Thymus (tissue), 11 donors: ENCODE measurements around the gene TSPAN8. TPM values are rescaled to one million over a fixed set of nuclear protein-coding genes. Genes with fewer than 3 reads are reported as not detected.

Experiments used
- DNase-seq, 9 donors: peaks; one replicate each; pipeline ENCODE4 v3.0.0-alpha.2; 2013; ENCODE audit warnings: low spot score in 9 of 9, low read depth in 6 of 9, missing footprints in 1 of 9
- H3K27ac ChIP-seq, 2 donors: one replicate each; pipeline ENCODE4 v1.5.1; 2013; ENCODE audit warnings: control low read depth in 1 of 2, low read depth in 1 of 2, low read length in 1 of 2, mild to moderate bottlenecking in 1 of 2, moderate library complexity in 1 of 2
- H3K27me3 ChIP-seq, 2 donors: one replicate each; pipeline ENCODE4 v1.5.1; 2013; ENCODE audit warnings: low read length in 1 of 2; ENCODE audit not compliant: control insufficient read depth in 2 of 2, insufficient read depth in 1 of 2
- H3K36me3 ChIP-seq, 2 donors: one replicate each; pipeline ENCODE4 v1.5.1; 2013; ENCODE audit warnings: low read length in 1 of 2, mild to moderate bottlenecking in 1 of 2, moderate library complexity in 1 of 2; ENCODE audit not compliant: control insufficient read depth in 2 of 2, insufficient read depth in 2 of 2
- H3K4me1 ChIP-seq, 2 donors: one replicate each; pipeline ENCODE4 v1.5.1; 2013; ENCODE audit warnings: low read length in 2 of 2; ENCODE audit not compliant: control insufficient read depth in 2 of 2, insufficient read depth in 2 of 2
- H3K4me3 ChIP-seq, 2 donors: one replicate each; pipeline ENCODE4 v1.5.1; 2013; ENCODE audit warnings: low read length in 2 of 2, control low read depth in 1 of 2, mild to moderate bottlenecking in 1 of 2
- H3K9me3 ChIP-seq, 2 donors: one replicate each; pipeline ENCODE4 v1.5.1; 2013; ENCODE audit warnings: low read length in 1 of 2, mild to moderate bottlenecking in 1 of 2; ENCODE audit not compliant: control insufficient read depth in 2 of 2, insufficient read depth in 1 of 2
- WGBS: extraction: QIAGEN DNeasy Blood & Tissue Kit; methylation state at CpG from one replicate; pipeline ENCODE4 v1.1.7; 2013; 5-methylcytosine and 5-hydroxymethylcytosine counted together
- polyA plus RNA-seq: library from polyadenylated mRNA; stranded (reverse); fragments of 200-250 nt; gene quantifications from one replicate; pipeline ENCODE4 v1.2.3, GENCODE V29; 2013
- total RNA-seq: library from RNA; stranded (reverse); fragments of 120-200 nt; gene quantifications from one replicate; pipeline ENCODE4 v1.2.4, GENCODE V29; 2013
- donor health status: healthy.

TSPAN8 gene
- total and polyA plus RNA-seq, 2 donors = 0.33 to 5.9 TPM

- H3K4me1 ChIP-seq = no peaks in the 10 kb centered on the region
- WGBS = 95% methylated on average over 1 of the region's 1 CpG
- no peaks in the 10 kb centered on the region for H3K36me3 ChIP-seq
- DNase-seq = no peak
- H3K27ac ChIP-seq = no peak overlapping the region
- no peaks in the 10 kb centered on the region for H3K27me3 ChIP-seq
- H3K9me3 ChIP-seq = no peaks in the 10 kb centered on the region
- no peak overlapping the region for H3K4me3 ChIP-seq
These were observed 72.2 kb downstream of the TSPAN8 start for GRCh38 chr12:71085575-71085974.

DNA sequence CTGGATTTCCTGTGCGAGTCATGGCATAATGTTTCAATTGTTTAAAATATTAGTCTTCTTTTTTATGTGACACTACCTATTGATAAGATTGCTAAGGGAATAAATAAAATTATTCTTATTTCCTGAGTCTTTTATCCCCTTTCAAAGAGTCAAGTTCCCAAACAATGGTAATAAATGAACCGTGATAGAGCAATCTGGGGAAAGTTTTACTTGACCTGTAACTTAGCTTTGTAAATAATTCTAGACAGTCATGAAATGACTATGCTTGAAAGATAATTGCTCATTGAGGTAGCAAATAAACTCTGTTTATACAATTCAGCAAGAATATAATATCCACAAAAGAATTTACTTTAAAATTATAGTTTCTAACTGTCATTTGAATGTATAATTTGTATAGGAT, 82.1 kb downstream of the TSPAN8 start:
- Histone ChIP-seq H3K4me1 (no peaks in the 10 kb centered on the region), H3K36me3 (no peaks in the 10 kb centered on the region), H3K27me3 (no peaks in the 10 kb centered on the region), H3K9me3 (no peaks in the 10 kb centered on the region), H3K4me3 (no peak overlapping the region), H3K27ac (no peak overlapping the region)
- 92% methylated on average over 2 of the region's 2 CpGs for WGBS
- DNase-seq = no peak

Other genes with a start within 250 kb of the TSPAN8 start
- 0.38 TPM for gene PTPRR, start 237.3 kb downstream of the TSPAN8 start, total RNA-seq
- gene PTPRR, start 237.3 kb downstream of the TSPAN8 start, polyA plus RNA-seq = 0.21 TPM